ENCODE results near the gene COL20A1. TPM values are rescaled to one million over a fixed set of nuclear protein-coding genes. Genes with fewer than 3 reads are reported as not detected.

Gene COL20A1
- total and polyA plus RNA-seq, 2 of the 13 experiments (the other 11 are each of a cell fraction or from before 2014, with no cell fraction given), result not detected

- TF ChIP-seq FOXP4 (CRISPR knock-in tag; IDR thresholded peaks at IDR 0.05), result no peak
- no peak for TF ChIP-seq ZNF124 (CRISPR knock-in tag; IDR thresholded peaks at IDR 0.05)
- 0 out of 2 replicates have a peak, but pooled peaks have one; percentile 81 for TF ChIP-seq MZF1 (CRISPR knock-in tag; IDR thresholded peaks at IDR 0.05; ENCODE audit: borderline replicate concordance)
- TF ChIP-seq RBFOX2 (IDR thresholded peaks at IDR 0.05; ENCODE audit: low read depth, low read length), result peak; percentile 42; the same call in 1 of the 2 replicates
- no peak for TF ChIP-seq PAWR (CRISPR knock-in tag; IDR thresholded peaks at IDR 0.05; ENCODE audit: borderline replicate concordance)
- TF ChIP-seq ZNF652 (CRISPR knock-in tag; IDR thresholded peaks at IDR 0.05; ENCODE audit: borderline replicate concordance, low read depth), result no peak
- TF ChIP-seq, protein P1, sequence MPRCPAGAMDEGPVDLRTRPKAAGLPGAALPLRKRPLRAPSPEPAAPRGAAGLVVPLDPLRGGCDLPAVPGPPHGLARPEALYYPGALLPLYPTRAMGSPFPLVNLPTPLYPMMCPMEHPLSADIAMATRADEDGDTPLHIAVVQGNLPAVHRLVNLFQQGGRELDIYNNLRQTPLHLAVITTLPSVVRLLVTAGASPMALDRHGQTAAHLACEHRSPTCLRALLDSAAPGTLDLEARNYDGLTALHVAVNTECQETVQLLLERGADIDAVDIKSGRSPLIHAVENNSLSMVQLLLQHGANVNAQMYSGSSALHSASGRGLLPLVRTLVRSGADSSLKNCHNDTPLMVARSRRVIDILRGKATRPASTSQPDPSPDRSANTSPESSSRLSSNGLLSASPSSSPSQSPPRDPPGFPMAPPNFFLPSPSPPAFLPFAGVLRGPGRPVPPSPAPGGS (CRISPR knock-in tag; IDR thresholded peaks at IDR 0.05), result 0 out of 2 replicates have a peak, but pooled peaks have one; percentile 31
- TF ChIP-seq ZBTB38 (CRISPR knock-in tag; IDR thresholded peaks at IDR 0.05), result peak; percentile 45; the same call in 1 of the 2 replicates
- TF ChIP-seq ZNF768 (CRISPR knock-in tag; IDR thresholded peaks at IDR 0.05), result 0 out of 2 replicates have a peak, but pooled peaks have one; percentile 9
- TF ChIP-seq ZNF550 (CRISPR knock-in tag; IDR thresholded peaks at IDR 0.05; ENCODE audit: borderline replicate concordance), result 0 out of 2 replicates have a peak, but pooled peaks have one; percentile 63
- 0 out of 2 replicates have a peak, but pooled peaks have one; percentile 21 for TF ChIP-seq AKAP8 (CRISPR knock-in tag; IDR thresholded peaks at IDR 0.05)
- TF ChIP-seq, protein P2, sequence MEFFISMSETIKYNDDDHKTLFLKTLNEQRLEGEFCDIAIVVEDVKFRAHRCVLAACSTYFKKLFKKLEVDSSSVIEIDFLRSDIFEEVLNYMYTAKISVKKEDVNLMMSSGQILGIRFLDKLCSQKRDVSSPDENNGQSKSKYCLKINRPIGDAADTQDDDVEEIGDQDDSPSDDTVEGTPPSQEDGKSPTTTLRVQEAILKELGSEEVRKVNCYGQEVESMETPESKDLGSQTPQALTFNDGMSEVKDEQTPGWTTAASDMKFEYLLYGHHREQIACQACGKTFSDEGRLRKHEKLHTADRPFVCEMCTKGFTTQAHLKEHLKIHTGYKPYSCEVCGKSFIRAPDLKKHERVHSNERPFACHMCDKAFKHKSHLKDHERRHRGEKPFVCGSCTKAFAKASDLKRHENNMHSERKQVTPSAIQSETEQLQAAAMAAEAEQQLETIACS (CRISPR knock-in tag; IDR thresholded peaks at IDR 0.05), result no peak
- TF ChIP-seq, protein P3, sequence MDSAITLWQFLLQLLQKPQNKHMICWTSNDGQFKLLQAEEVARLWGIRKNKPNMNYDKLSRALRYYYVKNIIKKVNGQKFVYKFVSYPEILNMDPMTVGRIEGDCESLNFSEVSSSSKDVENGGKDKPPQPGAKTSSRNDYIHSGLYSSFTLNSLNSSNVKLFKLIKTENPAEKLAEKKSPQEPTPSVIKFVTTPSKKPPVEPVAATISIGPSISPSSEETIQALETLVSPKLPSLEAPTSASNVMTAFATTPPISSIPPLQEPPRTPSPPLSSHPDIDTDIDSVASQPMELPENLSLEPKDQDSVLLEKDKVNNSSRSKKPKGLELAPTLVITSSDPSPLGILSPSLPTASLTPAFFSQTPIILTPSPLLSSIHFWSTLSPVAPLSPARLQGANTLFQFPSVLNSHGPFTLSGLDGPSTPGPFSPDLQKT (CRISPR knock-in tag; IDR thresholded peaks at IDR 0.05; ENCODE audit: borderline replicate concordance), result no peak
- peak; percentile 19; the same call in 1 of the 2 replicates for TF ChIP-seq ZBTB7A (CRISPR knock-in tag; IDR thresholded peaks at IDR 0.05)
- TF ChIP-seq, protein P4, sequence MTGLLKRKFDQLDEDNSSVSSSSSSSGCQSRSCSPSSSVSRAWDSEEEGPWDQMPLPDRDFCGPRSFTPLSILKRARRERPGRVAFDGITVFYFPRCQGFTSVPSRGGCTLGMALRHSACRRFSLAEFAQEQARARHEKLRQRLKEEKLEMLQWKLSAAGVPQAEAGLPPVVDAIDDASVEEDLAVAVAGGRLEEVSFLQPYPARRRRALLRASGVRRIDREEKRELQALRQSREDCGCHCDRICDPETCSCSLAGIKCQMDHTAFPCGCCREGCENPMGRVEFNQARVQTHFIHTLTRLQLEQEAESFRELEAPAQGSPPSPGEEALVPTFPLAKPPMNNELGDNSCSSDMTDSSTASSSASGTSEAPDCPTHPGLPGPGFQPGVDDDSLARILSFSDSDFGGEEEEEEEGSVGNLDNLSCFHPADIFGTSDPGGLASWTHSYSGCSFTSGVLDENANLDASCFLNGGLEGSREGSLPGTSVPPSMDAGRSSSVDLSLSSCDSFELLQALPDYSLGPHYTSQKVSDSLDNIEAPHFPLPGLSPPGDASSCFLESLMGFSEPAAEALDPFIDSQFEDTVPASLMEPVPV (CRISPR knock-in tag; IDR thresholded peaks at IDR 0.05), result 0 out of 2 replicates have a peak, but pooled peaks have one; percentile 28
Observed at GRCh38 chr20:63274381-63275228, 18.4 kb upstream of the COL20A1 start (continued).
